NCI-H2107 treated with DMSO at 0.1 percent for 48 hours (cell line): ENCODE results near the gene ZNF148.

Experiments
- DNase-seq: peaks from one replicate; lab custom pipeline; 2025; ENCODE audit not compliant: unreplicated experiment; lab: John Stamatoyannopoulos, UW

ZNF148 gene

GRCh38 chr3:125194061-125194848, 180.9 kb downstream of the ZNF148 start:
- no peak for DNase-seq

GRCh38 chr3:125192190-125193035, 182.7 kb downstream of the ZNF148 start:
- DNase-seq, result no peak

- no peak for DNase-seq
These were observed 183.4 kb downstream of the ZNF148 start for GRCh38 chr3:125191730-125192129.

GRCh38 chr3:125191256-125191655, 183.9 kb downstream of the ZNF148 start:
- no peak for DNase-seq

- no peak for DNase-seq
These were observed 184.3 kb downstream of the ZNF148 start for GRCh38 chr3:125190786-125191185.

- DNase-seq, result no peak
These were observed 185.6 kb downstream of the ZNF148 start for GRCh38 chr3:125189378-125190165.

- DNase-seq, result no peak
These were observed 186.2 kb downstream of the ZNF148 start for GRCh38 chr3:125188955-125189354.

GRCh38 chr3:125187599-125187910, 187.6 kb downstream of the ZNF148 start:
- no peak for DNase-seq

- no peak for DNase-seq
These were observed 188.1 kb downstream of the ZNF148 start for GRCh38 chr3:125186800-125187598.

GRCh38 chr3:125186261-125186787, 188.8 kb downstream of the ZNF148 start:
- no peak for DNase-seq

GRCh38 chr3:125185805-125186204, 189.3 kb downstream of the ZNF148 start:
- DNase-seq, result no peak

- no peak for DNase-seq
These were observed 195.3 kb downstream of the ZNF148 start for GRCh38 chr3:125179884-125180240.

- no peak for DNase-seq
These were observed 195.8 kb downstream of the ZNF148 start for GRCh38 chr3:125179143-125179883.

- no peak for DNase-seq
These were observed 197.4 kb downstream of the ZNF148 start for GRCh38 chr3:125177746-125178145.
